ENCODE data around the gene SDC1.

DNA sequence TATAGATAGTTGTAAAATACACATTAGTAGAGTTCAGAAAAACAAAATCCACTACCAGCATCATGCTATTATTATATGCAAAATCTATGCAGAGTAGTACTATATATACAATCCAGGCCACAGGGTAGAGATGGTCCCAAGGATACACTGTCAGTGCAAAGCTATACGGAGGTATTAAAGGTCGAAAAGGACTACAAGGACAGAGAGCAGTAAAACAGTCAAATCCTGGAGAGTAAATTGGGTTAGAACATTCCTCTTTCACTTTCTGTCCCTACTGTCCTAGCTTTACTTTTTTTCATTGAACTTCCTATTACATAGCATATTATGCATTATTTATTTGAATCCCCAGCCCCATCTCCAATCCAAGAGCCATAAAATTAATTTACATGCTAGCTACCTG lies 39.7 kb upstream of the SDC1 start:
- TF ChIP-seq, protein P1, sequence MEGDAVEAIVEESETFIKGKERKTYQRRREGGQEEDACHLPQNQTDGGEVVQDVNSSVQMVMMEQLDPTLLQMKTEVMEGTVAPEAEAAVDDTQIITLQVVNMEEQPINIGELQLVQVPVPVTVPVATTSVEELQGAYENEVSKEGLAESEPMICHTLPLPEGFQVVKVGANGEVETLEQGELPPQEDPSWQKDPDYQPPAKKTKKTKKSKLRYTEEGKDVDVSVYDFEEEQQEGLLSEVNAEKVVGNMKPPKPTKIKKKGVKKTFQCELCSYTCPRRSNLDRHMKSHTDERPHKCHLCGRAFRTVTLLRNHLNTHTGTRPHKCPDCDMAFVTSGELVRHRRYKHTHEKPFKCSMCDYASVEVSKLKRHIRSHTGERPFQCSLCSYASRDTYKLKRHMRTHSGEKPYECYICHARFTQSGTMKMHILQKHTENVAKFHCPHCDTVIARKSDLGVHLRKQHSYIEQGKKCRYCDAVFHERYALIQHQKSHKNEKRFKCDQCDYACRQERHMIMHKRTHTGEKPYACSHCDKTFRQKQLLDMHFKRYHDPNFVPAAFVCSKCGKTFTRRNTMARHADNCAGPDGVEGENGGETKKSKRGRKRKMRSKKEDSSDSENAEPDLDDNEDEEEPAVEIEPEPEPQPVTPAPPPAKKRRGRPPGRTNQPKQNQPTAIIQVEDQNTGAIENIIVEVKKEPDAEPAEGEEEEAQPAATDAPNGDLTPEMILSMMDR (conservative IDR thresholded peaks at IDR 0.05 in 1 of 2, IDR thresholded peaks at IDR 0.05 in 1 of 2; ENCODE audit: extremely low read depth in 1 of 2, insufficient read depth in 1 of 2, low read depth in 1 of 2, low read length in 2 of 2): no peak
- no peak for TF ChIP-seq EZH2 (IDR thresholded peaks at IDR 0.05; ENCODE audit: borderline replicate concordance, low read length)

All from mammary epithelial cell (primary cell).